GM12878 (cell line): ENCODE data around the gene ESRRG. TPM values are rescaled to one million over a fixed set of nuclear protein-coding genes. Genes with fewer than 3 reads are reported as not detected.

Experiments
- ATAC-seq: fragments of 200-7000 bp; cut with Tn5 transposase; 3 replicates; pipeline ENCODE4 v1.9.1; 2020; ENCODE audit warnings: mild to moderate bottlenecking, moderate library complexity
- BruUV-seq: library from RNA; stranded (reverse); fragments of 400-500 nt; replicated peaks from 2 replicates; lab custom pipeline; 2021; lab: Mats Ljungman, UMichigan
- CTCF ChIA-PET: fragments of 300-600 bp; sonication (Branson Sonifier 250); formaldehyde crosslinking; extraction: SDS; loops from one replicate; lab custom pipeline; 2021; ENCODE audit warnings: inconsistent platforms; lab: Yijun Ruan, JAX
- POLR2A ChIA-PET: fragments of 350-600 bp; formaldehyde crosslinking; extraction: SDS; loops from one replicate; lab custom pipeline; 2021; ENCODE audit warnings: inconsistent platforms; lab: Charles Lee
- RAD21 ChIA-PET: fragments of 300-600 bp; sonication (Branson Sonifier 250); formaldehyde crosslinking; loops from one replicate; lab custom pipeline; 2023; ENCODE audit warnings: antibody characterized with exemption; ENCODE audit not compliant: unreplicated experiment; lab: Charles Lee
- SMC1A ChIA-PET: fragments of 300-600 bp; sonication (Branson Sonifier 250); formaldehyde crosslinking; loops from one replicate; lab custom pipeline; 2023; ENCODE audit not compliant: unreplicated experiment, uncharacterized antibody; lab: Charles Lee
- DNase-seq: peaks from one replicate; pipeline ENCODE4 v3.0.0-alpha.2; 2011; ENCODE audit warnings: low read depth, low spot score
- FAIRE-seq: peaks from 3 replicates; lab custom pipeline; 2011; peaks lifted over from hg19 to GRCh38; lab: Jason Lieb, UNC
- H2AFZ ChIP-seq: 2 replicates; pipeline ENCODE4 v1.6.0; 2011; ENCODE audit warnings: low read depth, low read length, control low read depth; ENCODE audit not compliant: control insufficient read depth
- H3K27ac ChIP-seq: 2 replicates; pipeline ENCODE4 v1.5.1; 2011; ENCODE audit warnings: control low read depth; ENCODE audit not compliant: control insufficient read depth, insufficient read depth
- H3K27me3 ChIP-seq, 2 experiments: replicated peaks in 1 of 2; 2 replicates each; pipeline versions ENCODE4 v1.6.0 to v1.6.1; 2011; ENCODE audit warnings: low read length in 1 of 2; ENCODE audit not compliant: control insufficient read depth in 2 of 2, insufficient read depth in 2 of 2
- H3K36me3 ChIP-seq, 2 experiments: 2 replicates each; pipeline ENCODE4 v1.5.1; 2011; ENCODE audit warnings: low read length in 1 of 2; ENCODE audit not compliant: control insufficient read depth in 2 of 2, insufficient read depth in 2 of 2
- H3K4me1 ChIP-seq: 2 replicates; pipeline ENCODE4 v1.6.1; 2011; ENCODE audit warnings: mild to moderate bottlenecking, low read length, moderate library complexity, mixed read lengths; ENCODE audit not compliant: control insufficient read depth, insufficient read depth
- H3K4me2 ChIP-seq: 2 replicates; pipeline ENCODE4 v1.6.0; 2011; ENCODE audit warnings: control low read depth; ENCODE audit not compliant: control insufficient read depth, insufficient read depth
- H3K4me3 ChIP-seq: fragments of 200-600 bp; sonication (generic); 2 replicates; pipeline ENCODE4 v1.5.1; 2016
- H3K79me2 ChIP-seq: 2 replicates; pipeline ENCODE4 v1.6.0; 2011; ENCODE audit warnings: low read length; ENCODE audit not compliant: control insufficient read depth, insufficient read depth
- H3K9ac ChIP-seq: 2 replicates; pipeline ENCODE4 v1.8.0; 2011; ENCODE audit warnings: low read length, control low read depth, mixed read lengths; ENCODE audit not compliant: control insufficient read depth, insufficient read depth
- H3K9me3 ChIP-seq: replicated peaks from 3 replicates; pipeline ENCODE4 v1.5.1; 2011; ENCODE audit warnings: mild to moderate bottlenecking, low read length; ENCODE audit not compliant: control insufficient read depth, insufficient read depth
- H4K20me1 ChIP-seq: 2 replicates; pipeline ENCODE4 v1.6.0; 2011; ENCODE audit not compliant: control insufficient read depth, insufficient read depth
- NFIC ChIP-seq: IDR thresholded peaks from 2 replicates; pipeline ENCODE4 v1.6.1; 2012; ENCODE audit warnings: low read depth, mild to moderate bottlenecking, inconsistent platforms, low read length, moderate library complexity
- NR2F1 ChIP-seq: fragments of 450-650 bp; conservative IDR thresholded peaks from 2 replicates; pipeline ENCODE4 v1.6.1; 2017; ENCODE audit warnings: mild to moderate bottlenecking
- POLR2AphosphoS2 ChIP-seq: IDR thresholded peaks from 2 replicates; pipeline ENCODE4 v1.6.1; 2011; ENCODE audit warnings: low read depth, mild to moderate bottlenecking, low read length, improper control_type of control experiment, moderate library complexity
- SMAD1 ChIP-seq: fragments of 450-650 bp; IDR thresholded peaks from 2 replicates; pipeline ENCODE4 v1.6.1; 2018; ENCODE audit warnings: mild to moderate bottlenecking, low read depth; ENCODE audit not compliant: partially characterized antibody
- SRF ChIP-seq, 2 experiments: IDR thresholded peaks; 2 replicates each; pipeline ENCODE4 v1.6.1; 2011; ENCODE audit warnings: low read depth in 2 of 2, low read length in 2 of 2, mild to moderate bottlenecking in 1 of 2, moderate library complexity in 1 of 2
- STAT1 ChIP-seq: fragments of 450-650 bp; conservative IDR thresholded peaks from 2 replicates; pipeline ENCODE4 v1.6.1; 2014; ENCODE audit warnings: antibody characterized with exemption, mild to moderate bottlenecking
- ZNF592 ChIP-seq: fragments of 450-650 bp; IDR thresholded peaks from 2 replicates; pipeline ENCODE4 v1.6.1; 2017; ENCODE audit warnings: mild to moderate bottlenecking, moderate library complexity
- WGBS: methylation state at CpG from one replicate; pipeline ENCODE4 v1.1.6; 2016; ENCODE audit warnings: low lambda C conversion rate; ENCODE audit not compliant: insufficient replicate concordance, insufficient coverage; ENCODE audit errors: missing lambda C conversion rate; 5-methylcytosine and 5-hydroxymethylcytosine counted together
- in situ Hi-C: fragments of 300-500 bp; cut with MboI; formaldehyde crosslinking; loops from 9 replicates; pipeline ENCODE4 v1.14.3; 2018; ENCODE audit warnings: mixed read lengths
- intact Hi-C: fragments of 100-400 bp; cut with micrococcal nuclease; formaldehyde crosslinking; loops from one replicate; pipeline ENCODE4 v1.14.2; 2022; ENCODE audit not compliant: unreplicated experiment
- polyA plus RNA-seq, 11 experiments: library from polyadenylated mRNA; depleted of rRNA in 4 of 11; unstranded in 6 of 11; stranded (reverse) in 5 of 11; fragments of >200 nt; fragmentation: Nextera tagmentation in 4 of 11; fragmentation: Illumina TruSeq in 1 of 11; extraction: Ambion mirVana in 4 of 11; extraction: Trizol in 1 of 11; gene quantifications; 1 replicate in 1 of 11; 2 replicates in 10 of 11; pipeline versions ENCODE4 v1.2.1 to v1.2.3, GENCODE V29; 2011 to 2016; ENCODE audit warnings: inconsistent platforms in 2 of 11, missing spikeins in 2 of 11, low read depth in 1 of 11
- total RNA-seq, 4 experiments: library from RNA; depleted of rRNA in 3 of 4; stranded (reverse); fragments of >200 nt in 3 of 4; fragmentation: Illumina TruSeq in 1 of 4; extraction: Trizol in 1 of 4; gene quantifications; 2 replicates each; pipeline versions ENCODE4 v1.2.1 to v1.2.3, GENCODE V29; 2013 to 2021
- TF ChIP-seq, protein P1 (sequence below): fragments of 450-650 bp; formaldehyde crosslinking; IDR thresholded peaks from 2 replicates; pipeline ENCODE4 v1.5.0; 2022; ENCODE audit warnings: mild to moderate bottlenecking, missing genetic modification characterization

Gene ESRRG
- total and polyA plus RNA-seq, 10 of the 15 experiments (the other 5 are each of a cell fraction or from before 2014, with no cell fraction given), result 0.03 TPM; not detected in 9

DNA sequence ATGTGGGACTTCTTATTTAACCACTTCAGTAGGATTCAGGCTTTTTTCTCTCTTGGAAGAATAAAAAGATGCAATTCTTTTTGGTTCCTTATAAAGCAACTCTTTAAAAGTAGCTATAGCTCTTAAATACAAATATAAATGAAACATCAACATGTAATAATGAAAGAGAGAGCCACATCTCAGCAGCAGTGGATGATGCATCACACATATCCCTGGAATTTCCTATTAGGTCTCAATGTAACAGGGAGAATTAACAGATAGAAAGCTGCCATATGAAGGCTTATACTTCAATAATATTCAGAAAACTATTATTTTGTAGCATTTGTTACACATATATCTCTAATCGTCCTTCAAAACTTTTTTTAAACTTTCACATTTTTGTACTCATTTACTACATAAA is 181.0 kb downstream of the ESRRG start (continued):
- TF ChIP-seq, protein P1, sequence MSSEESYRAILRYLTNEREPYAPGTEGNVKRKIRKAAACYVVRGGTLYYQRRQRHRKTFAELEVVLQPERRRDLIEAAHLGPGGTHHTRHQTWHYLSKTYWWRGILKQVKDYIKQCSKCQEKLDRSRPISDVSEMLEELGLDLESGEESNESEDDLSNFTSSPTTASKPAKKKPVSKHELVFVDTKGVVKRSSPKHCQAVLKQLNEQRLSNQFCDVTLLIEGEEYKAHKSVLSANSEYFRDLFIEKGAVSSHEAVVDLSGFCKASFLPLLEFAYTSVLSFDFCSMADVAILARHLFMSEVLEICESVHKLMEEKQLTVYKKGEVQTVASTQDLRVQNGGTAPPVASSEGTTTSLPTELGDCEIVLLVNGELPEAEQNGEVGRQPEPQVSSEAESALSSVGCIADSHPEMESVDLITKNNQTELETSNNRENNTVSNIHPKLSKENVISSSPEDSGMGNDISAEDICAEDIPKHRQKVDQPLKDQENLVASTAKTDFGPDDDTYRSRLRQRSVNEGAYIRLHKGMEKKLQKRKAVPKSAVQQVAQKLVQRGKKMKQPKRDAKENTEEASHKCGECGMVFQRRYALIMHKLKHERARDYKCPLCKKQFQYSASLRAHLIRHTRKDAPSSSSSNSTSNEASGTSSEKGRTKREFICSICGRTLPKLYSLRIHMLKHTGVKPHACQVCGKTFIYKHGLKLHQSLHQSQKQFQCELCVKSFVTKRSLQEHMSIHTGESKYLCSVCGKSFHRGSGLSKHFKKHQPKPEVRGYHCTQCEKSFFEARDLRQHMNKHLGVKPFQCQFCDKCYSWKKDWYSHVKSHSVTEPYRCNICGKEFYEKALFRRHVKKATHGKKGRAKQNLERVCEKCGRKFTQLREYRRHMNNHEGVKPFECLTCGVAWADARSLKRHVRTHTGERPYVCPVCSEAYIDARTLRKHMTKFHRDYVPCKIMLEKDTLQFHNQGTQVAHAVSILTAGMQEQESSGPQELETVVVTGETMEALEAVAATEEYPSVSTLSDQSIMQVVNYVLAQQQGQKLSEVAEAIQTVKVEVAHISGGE (CRISPR knock-in tag), result no peak

DNA sequence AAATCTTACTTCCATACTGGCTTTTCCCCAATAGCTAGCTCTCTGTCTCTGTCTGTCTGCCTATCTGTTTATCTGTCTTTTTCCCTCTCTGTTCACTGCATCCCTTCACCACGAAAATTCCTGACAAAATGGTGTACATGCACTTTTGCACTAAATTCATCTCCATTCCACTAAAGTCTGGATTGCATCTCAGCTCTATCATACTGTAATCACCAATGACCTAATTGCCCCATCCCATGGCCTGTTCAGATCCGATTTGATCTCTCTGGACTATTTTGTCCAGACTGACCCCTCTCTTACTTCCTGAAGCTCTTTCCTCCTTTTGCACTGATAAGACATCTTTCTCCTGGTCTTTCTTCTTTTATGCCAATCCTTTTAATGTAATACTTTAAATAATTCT is 187.5 kb downstream of the ESRRG start:
- no peaks in the 10 kb centered on the region for H3K9me3 ChIP-seq
- no peak for FAIRE-seq
- RAD21 ChIA-PET, result no interaction called here
- no peak overlapping the region for H3K4me2 ChIP-seq
- H3K4me1 ChIP-seq, result peaks cover 4% of the 10 kb centered on the region; the same call in 1 of the 2 replicates
- in situ Hi-C loops, result no loop called here
- H3K36me3 ChIP-seq, result no peaks in the 10 kb centered on the region
- no peak overlapping the region for H3K4me3 ChIP-seq
- no peaks in the 10 kb centered on the region for H3K27me3 ChIP-seq
- no TSS peak for BruUV-seq
- TF ChIP-seq SRF (IDR thresholded peaks at IDR 0.05; ENCODE audit: low read depth in 2 of 2, low read length in 2 of 2), result no peak
- TF ChIP-seq STAT1, result no peak
- TF ChIP-seq POLR2AphosphoS2, result no peak
- TF ChIP-seq NFIC, result no peak
- TF ChIP-seq NR2F1, result no peak
- TF ChIP-seq SMAD1, result no peak
- TF ChIP-seq ZNF592, result no peak
- TF ChIP-seq, all 136 proteins: peak for 0
- Histone ChIP-seq H4K20me1 (no peaks in the 10 kb centered on the region), H3K9ac (no peak overlapping the region), H2AFZ (no peak overlapping the region), H3K27ac (no peak overlapping the region), H3K79me2 (no peaks in the 10 kb centered on the region)
- DNase-seq (no peak), ATAC-seq (no peak)
- ChIA-PET CTCF (no interaction called here), POLR2A (no interaction called here), SMC1A (no interaction called here)
- intact Hi-C loops, result no loop called here
- WGBS, result 18% methylated on average over 2 of the region's 2 CpGs
